ENCODE data around the gene ZP4.
A peak's percentile ranks its signal among the peaks of the same experiment; 100 is the strongest.
"Not testable (repeated sequence)": the region's sequence is repeated elsewhere in the genome, so short reads cannot be mapped to it uniquely, and the experiment has no call there.

The ZP4 gene

GRCh38 chr1:237878406-237878805, 12.3 kb downstream of the ZP4 start:
- no peak for DNase-seq (ENCODE audit: low spot score)

DNA sequence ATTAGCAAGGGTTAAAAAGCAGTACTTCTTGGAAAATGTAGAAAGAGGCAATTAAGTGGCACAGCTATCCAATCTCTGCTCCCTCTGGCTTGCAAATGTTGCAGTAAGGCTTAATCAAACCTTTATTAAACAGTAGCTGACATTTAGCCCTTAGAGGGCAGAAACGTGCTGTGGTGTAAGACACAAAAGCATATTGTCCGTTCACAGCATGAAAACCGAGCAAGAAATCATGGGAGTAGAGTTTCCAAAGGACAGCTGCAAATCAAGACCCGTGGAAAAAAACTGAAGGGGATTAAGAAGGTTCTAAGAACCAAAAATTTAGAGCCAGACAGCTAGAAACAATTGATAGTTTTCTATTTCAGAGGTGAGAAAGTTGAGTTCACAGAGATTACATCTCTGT, 13.1 kb downstream of the ZP4 start:
- FAIRE-seq (no peak), DNase-seq (ENCODE audit: low spot score) (no peak)

More at GRCh38 chr1:237878406-237878805, 12.3 kb downstream of the ZP4 start:
- no peak for FAIRE-seq

GRCh38 chr1:237875291-237875690, 15.4 kb downstream of the ZP4 start:
- peak; percentile 25 for DNase-seq (ENCODE audit: low spot score)
- no peak for FAIRE-seq

GRCh38 chr1:237873487-237874211, 17.1 kb downstream of the ZP4 start:
- DNase-seq (ENCODE audit: low spot score) = peak; percentile 83
- FAIRE-seq = peak; percentile 69

DNA sequence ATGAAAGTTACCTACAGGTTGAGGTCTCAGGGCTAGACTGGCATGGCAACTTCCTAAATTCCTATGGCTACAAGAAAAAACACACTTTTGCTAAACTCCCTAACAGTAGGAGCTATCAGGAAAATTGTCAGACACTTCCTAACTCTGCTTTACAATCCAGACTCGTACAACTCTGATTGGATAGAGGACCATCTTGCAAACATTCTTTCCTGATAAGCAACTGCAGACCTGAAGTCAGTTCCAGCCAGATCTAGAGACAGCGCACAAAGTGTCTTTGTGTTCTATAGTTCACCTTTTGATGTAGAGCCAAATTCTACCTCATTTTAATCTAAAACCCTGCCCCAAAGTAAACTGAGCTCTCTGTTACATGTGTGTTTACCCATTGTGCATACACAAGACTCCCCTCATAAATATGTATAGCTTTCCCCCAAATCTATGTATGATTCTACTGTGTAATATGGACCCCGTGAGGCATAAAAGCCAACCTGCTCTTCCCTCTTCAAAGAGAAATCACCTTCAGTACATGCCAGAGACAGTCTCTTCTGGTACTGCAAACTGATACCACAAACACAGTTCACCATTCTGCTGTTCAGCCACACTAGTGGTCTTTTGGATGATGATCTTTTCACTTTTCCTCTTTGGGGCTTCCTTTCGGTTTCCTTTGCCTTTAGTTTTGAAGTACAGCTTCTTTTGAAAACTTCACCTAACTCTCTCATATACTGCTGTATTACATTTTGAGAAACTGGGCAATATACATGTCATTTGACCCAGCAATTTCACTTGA, 21.7 kb downstream of the ZP4 start:
- no peak for FAIRE-seq
- DNase-seq (ENCODE audit: low spot score) = no peak

- no peak for DNase-seq (ENCODE audit: low spot score)
- no peak for FAIRE-seq
Measured at GRCh38 chr1:237867380-237867888, 23.3 kb downstream of the ZP4 start.

DNA sequence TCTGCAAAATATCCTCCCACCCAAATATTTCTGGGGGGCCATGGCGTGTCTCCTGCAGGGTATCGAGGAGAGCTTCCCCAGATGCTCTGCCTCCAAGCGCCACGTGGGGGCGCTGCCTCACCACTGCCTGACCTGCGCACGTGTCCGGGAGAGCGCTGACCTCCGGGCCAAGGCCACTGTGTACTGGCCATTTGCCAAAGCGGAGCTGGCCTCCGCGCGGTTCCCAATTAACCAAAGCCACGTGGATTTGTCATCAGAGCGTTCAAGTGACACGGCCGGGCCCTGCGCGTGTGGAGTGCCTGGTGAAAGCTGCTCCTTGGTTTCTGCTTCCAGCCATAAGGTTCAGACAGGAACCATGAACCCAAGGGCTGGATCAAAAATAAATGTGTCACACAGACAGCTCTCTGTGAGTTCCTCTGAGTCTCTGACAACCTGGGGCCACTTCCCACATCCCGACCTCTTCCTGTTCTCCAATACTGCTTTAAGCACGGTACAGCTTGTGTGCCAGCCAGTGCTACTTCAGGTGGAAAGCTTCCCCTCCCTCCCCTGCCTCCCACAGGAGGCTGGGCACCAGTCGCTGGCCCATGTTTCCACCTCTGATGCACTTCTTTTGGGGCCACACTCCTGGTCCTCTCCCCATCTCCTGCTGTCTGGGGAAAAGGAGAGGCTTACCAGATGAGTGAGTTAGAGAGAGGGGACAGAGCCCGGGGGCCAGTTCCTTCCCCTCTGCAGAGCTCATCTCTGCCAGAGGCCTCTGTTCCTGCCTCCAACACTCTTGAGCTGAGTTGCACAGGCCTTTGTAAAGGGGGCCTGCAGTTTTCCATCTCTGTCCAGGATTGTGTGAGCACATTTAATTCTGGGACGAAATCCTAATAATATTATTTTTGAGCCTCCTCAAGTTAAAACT, 26.1 kb downstream of the ZP4 start:
- DNase-seq (ENCODE audit: low spot score) (peak; percentile 71), FAIRE-seq (peak; percentile 5)

- DNase-seq (ENCODE audit: low spot score) (no peak), FAIRE-seq (no peak)
Measured at GRCh38 chr1:237863234-237863633, 27.5 kb downstream of the ZP4 start.

- no peak for FAIRE-seq
- no peak for DNase-seq (ENCODE audit: low spot score)
Measured at GRCh38 chr1:237861944-237862343, 28.8 kb downstream of the ZP4 start.

DNA sequence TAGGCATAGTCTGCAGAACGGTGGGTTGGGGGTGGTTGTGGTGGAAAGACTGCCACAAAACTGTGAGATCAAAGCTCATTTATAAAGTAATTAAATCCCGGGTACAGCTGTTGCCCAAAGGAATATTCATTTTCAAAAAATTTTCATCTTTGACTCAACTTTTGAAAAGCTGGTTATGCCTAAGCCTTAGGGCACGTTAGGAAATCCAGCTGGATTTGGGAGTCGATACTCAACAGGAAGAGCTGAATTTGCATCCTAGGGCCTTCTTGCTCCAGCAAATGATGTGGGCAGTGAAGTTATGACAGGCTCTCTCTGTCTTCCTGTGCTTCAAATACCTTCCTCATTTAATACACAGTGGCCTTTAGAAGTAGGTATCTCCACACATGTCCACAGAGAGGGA, 31.7 kb downstream of the ZP4 start:
- no peak for FAIRE-seq

GRCh38 chr1:237857455-237857854, 33.3 kb downstream of the ZP4 start:
- DNase-seq (ENCODE audit: low spot score) (no peak), FAIRE-seq (no peak)

More for the DNA sequence above, 31.7 kb downstream of the ZP4 start:
- no peak for DNase-seq (ENCODE audit: low spot score)

DNA sequence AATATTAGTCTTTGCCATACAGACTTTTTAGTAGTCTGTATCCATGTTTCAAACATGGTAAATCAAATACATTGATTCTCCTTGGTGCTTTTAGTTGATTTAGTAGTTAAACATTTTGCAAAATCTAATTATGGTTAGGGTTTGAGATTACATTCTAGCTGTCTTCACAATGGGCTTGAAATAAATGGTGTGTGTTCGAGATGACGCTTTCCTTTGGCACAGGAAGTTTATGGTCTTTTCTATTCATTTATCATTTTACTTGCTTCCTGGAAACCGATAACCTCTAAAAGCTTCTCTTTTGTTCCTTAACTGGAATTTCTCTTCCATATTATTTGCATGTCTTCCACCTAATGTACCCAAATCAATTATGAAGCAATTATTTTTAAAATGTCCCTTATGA, 38.4 kb downstream of the ZP4 start:
- FAIRE-seq (no peak), DNase-seq (ENCODE audit: low spot score) (no peak)

DNA sequence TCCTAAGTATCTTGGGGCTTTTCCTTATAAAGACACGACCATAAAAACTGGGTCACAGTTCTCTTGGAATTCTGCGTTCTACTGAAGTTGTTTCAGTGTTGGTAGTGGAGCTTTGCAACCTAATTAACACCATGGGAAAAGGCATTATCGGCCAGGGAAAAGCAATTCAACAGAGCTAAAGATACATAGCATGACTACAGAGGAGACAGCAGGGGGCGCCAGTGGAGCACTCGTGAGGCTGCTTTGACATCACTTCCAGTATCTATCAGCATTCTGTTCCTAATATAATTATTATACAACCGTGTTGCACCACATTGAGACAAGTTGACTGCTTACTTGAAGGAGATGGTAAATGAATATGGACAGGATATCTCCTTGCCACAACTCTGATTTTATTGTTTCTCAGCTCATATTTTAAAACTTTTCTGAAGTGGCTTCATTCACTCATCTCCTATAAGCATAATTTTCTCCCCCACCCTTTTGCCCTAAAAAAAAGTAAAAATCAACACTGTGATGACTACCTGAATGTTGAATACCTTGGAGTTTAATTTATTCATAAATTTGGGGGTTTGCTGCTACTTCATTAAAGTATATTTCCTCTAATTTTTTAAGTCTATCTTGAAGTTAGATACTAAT, 39.4 kb downstream of the ZP4 start:
- FAIRE-seq (no peak), DNase-seq (ENCODE audit: low spot score) (peak; percentile 54)

- DNase-seq (ENCODE audit: low spot score); FAIRE-seq: not testable (repeated sequence)
Measured at GRCh38 chr1:237843516-237843915, 47.2 kb downstream of the ZP4 start.

- DNase-seq (ENCODE audit: low spot score) (no peak), FAIRE-seq (no peak)
Measured at GRCh38 chr1:237841485-237841884, 49.2 kb downstream of the ZP4 start.

GRCh38 chr1:237838904-237839534, 51.7 kb downstream of the ZP4 start:
- FAIRE-seq = no peak
- DNase-seq (ENCODE audit: low spot score) = no peak

DNA sequence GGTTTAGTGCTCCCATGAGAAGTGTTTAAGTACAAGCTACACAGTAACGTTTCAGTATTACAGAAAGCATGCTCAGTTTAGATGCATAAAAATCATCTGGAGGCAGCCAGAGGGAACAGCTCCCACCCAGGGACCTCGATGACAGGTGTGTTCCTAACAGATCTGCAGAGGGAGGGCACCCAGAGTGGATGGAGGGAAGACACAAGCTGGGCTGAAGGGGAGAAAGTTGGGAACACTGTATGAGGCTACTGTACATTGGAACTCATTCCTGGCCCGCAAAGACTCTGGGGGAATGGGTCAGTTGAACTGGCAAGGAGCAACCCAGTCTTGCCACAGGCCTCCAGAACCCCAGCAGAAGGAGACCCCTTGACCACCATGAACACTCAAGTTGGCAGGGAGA, 52.4 kb downstream of the ZP4 start:
- no peak for DNase-seq (ENCODE audit: low spot score)
- no peak for FAIRE-seq

GRCh38 chr1:237834461-237834860, 56.3 kb downstream of the ZP4 start:
- no peak for FAIRE-seq
- DNase-seq (ENCODE audit: low spot score) = no peak

DNA sequence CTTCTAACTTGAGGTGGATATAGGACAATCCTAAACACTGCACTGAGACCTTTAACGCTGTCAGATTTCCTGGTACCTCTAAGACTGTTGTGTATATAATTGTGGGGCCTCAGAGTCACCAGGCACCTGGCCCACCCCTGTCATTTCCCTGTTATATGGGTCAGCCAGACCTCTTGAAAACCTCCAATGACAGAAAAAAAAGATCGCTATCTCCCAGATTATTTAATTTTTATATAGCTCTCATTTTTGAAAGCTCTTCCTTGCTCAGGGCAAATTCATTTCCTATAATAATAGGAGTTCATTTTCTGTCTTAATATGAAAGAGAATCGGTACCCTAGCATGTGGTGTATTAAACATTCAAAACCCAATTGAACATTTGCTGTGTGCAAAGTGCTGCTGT, 56.7 kb downstream of the ZP4 start:
- no peak for DNase-seq (ENCODE audit: low spot score)
- FAIRE-seq = no peak

- DNase-seq (ENCODE audit: low spot score) (no peak), FAIRE-seq (no peak)
Measured at GRCh38 chr1:237832858-237833257, 57.9 kb downstream of the ZP4 start.
